GM21360 (cell line): ENCODE results near the gene CEBPE.

ENCODE experiments used
- ATAC-seq: cut with Tn5 transposase; IDR thresholded peaks from one replicate; pipeline ENCODE4 v1.9.1; 2021; ENCODE audit warnings: mild to moderate bottlenecking, moderate library complexity; ENCODE audit not compliant: unreplicated experiment

CEBPE gene

GRCh38 chr14:23118506-23119362 is at the start of gene CEBPE:
Gene CEBPE (minus strand): TSS chr14:23119255. CDS start chr14:23119091, 164 bp downstream.
- no peak for ATAC-seq

GRCh38 chr14:23168246-23168645 is 49.2 kb upstream of the CEBPE start:
- no peak for ATAC-seq

- ATAC-seq, result no peak
Measured at GRCh38 chr14:23167116-23167847, 48.2 kb upstream of the CEBPE start.

GRCh38 chr14:23164949-23165348 is 45.9 kb upstream of the CEBPE start:
- ATAC-seq, result no peak

GRCh38 chr14:23164250-23164649 is 45.2 kb upstream of the CEBPE start:
- ATAC-seq, result no peak

- no peak for ATAC-seq
Measured at GRCh38 chr14:23163830-23164229, 44.8 kb upstream of the CEBPE start.

- ATAC-seq, result no peak
Measured at GRCh38 chr14:23162800-23163199, 43.7 kb upstream of the CEBPE start.

- no peak for ATAC-seq
Measured at GRCh38 chr14:23162005-23162404, 43.0 kb upstream of the CEBPE start.

- ATAC-seq, result no peak
Measured at GRCh38 chr14:23160924-23161522, 42.0 kb upstream of the CEBPE start.

- ATAC-seq, result no peak
Measured at GRCh38 chr14:23159532-23159931, 40.5 kb upstream of the CEBPE start.

GRCh38 chr14:23158779-23159178 is 39.7 kb upstream of the CEBPE start:
- no peak for ATAC-seq

GRCh38 chr14:23154964-23155587 is 36.0 kb upstream of the CEBPE start:
- ATAC-seq, result no peak

- ATAC-seq, result no peak
Measured at GRCh38 chr14:23153851-23154796, 35.1 kb upstream of the CEBPE start.

- no peak for ATAC-seq
Measured at GRCh38 chr14:23151342-23151741, 32.3 kb upstream of the CEBPE start.

GRCh38 chr14:23149745-23150144 is 30.7 kb upstream of the CEBPE start:
- ATAC-seq, result no peak

GRCh38 chr14:23148591-23149249 is 29.7 kb upstream of the CEBPE start:
- ATAC-seq, result no peak

- ATAC-seq, result no peak
Measured at GRCh38 chr14:23147676-23148075, 28.6 kb upstream of the CEBPE start.

- ATAC-seq, result no peak
Measured at GRCh38 chr14:23146980-23147379, 27.9 kb upstream of the CEBPE start.

- ATAC-seq, result no peak
Measured at GRCh38 chr14:23146351-23146910, 27.4 kb upstream of the CEBPE start.
